Measurements from ENCODE around the gene RABGAP1. TPM values are rescaled to one million over a fixed set of nuclear protein-coding genes. Genes with fewer than 3 reads are reported as not detected.

Gene RABGAP1
- total RNA-seq, 1 donor from 2014 or later, result 26.5 TPM

DNA sequence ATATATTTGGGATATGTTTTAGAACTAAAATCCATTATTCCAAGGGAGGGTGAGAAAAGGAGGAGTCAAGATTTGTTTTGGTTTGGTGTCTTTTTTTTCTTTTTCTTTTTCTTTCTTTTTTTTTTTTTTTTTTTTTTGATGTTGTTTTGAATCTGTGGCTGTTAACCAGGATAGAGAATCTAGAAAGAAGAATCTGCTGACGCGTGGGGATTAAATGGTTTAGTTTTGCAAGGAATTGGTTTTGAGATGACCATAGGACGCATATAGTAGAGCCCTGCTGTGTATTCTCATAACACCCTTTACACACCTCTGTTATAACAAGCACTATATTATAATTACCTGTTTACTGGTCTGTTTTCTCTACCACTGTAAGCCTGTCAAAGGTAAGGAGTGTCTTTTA, 9.4 kb downstream of the RABGAP1 start:
- Mint-ChIP-seq H3K27me3 (ENCODE audit: low read depth) (no peaks in the 10 kb centered on the region), H3K27ac (no peak overlapping the region), H3K4me1 (ENCODE audit: low read depth) (peaks cover 33% of the 10 kb centered on the region)

DNA sequence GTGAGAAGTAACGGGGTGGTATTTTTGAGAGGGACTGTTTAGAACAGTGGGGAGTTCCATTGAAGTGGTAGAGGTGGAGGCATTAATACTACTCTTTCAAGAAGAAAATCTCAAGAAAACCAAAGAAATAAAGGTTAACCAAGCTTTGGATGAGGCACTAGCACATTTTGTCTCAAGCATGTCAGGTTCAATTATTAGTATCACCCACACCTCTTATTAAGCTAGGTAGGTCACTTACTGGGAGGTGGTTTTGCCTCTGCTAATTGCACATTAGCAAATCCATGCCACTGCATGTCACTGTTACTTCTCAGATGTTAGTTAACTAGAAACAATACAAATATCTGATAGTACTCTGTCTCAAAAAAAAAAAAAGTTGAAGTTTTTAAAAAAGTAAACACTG, 10.2 kb downstream of the RABGAP1 start:
- Mint-ChIP-seq H3K27me3 (ENCODE audit: low read depth) (no peaks in the 10 kb centered on the region), H3K36me3 (ENCODE audit: low read depth) (peaks cover 8% of the 10 kb centered on the region), H3K9me3 (no peaks in the 10 kb centered on the region), H3K27ac (no peak overlapping the region), H3K4me3 (ENCODE audit: low read depth) (no peak overlapping the region), H3K4me1 (ENCODE audit: low read depth) (peaks cover 25% of the 10 kb centered on the region)
- DNase-seq (ENCODE audit: low spot score), result no peak
- intact Hi-C loops (cut with micrococcal nuclease), result no loop called here

More for the DNA sequence above, 9.4 kb downstream of the RABGAP1 start:
- no peak overlapping the region for H3K4me3 Mint-ChIP-seq (ENCODE audit: low read depth)
- no peaks in the 10 kb centered on the region for H3K9me3 Mint-ChIP-seq
- no peak for DNase-seq (ENCODE audit: low spot score)
- H3K36me3 Mint-ChIP-seq (ENCODE audit: low read depth), result peaks cover 8% of the 10 kb centered on the region
- intact Hi-C loops (cut with micrococcal nuclease), result no loop called here

DNA sequence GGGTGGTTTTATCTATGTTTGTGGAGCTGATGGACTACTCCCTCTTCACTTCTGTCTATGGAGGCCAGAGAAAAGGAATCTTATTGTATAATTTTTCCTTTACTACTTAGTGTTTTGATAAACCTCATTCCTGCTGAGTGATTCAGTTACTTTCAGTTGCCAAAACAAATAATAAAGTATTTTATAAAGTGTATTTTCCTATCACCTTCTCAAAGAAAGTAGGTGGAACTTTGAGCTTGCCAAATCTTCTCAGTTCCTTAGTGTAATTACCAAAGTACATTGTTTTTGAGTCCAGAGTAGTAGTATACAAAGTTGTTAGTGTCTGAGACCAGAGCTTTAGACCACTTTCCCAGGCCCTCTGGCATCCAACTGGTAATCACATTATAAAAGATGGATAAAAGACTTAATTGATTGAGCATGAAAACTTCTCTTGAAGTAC, 13.5 kb downstream of the RABGAP1 start:
- DNase-seq (ENCODE audit: low spot score), result no peak
- Mint-ChIP-seq H3K27ac (no peak overlapping the region), H3K9me3 (no peaks in the 10 kb centered on the region), H3K4me1 (ENCODE audit: low read depth) (peaks cover 5% of the 10 kb centered on the region), H3K27me3 (ENCODE audit: low read depth) (no peaks in the 10 kb centered on the region), H3K4me3 (ENCODE audit: low read depth) (no peak overlapping the region), H3K36me3 (ENCODE audit: low read depth) (peaks cover 17% of the 10 kb centered on the region)
- intact Hi-C loops (cut with micrococcal nuclease), result no loop called here

DNA sequence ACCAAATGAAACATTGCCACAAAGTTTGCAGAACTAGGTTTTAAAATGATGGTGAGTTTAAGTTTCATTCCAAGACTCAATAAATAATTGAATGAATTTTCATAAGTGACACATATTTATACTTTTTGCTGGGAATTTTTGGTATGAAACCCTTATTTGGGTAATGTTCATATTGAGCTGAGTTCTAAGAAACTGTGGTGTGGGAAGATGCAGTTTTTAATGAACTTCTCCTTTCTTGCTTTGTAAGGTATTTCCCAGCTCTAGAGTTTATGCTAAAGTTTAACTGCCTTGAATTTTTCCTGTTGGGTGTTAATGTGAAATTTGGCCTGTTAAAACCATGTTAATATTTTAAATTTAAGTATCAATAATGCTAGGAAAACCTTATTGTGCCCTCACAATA, 15.1 kb downstream of the RABGAP1 start:
- no peak overlapping the region for H3K4me3 Mint-ChIP-seq (ENCODE audit: low read depth)
- H3K27me3 Mint-ChIP-seq (ENCODE audit: low read depth), result no peaks in the 10 kb centered on the region
- intact Hi-C loops (cut with micrococcal nuclease), result no loop called here
- H3K36me3 Mint-ChIP-seq (ENCODE audit: low read depth), result peaks cover 25% of the 10 kb centered on the region
- no peaks in the 10 kb centered on the region for H3K9me3 Mint-ChIP-seq
- H3K27ac Mint-ChIP-seq, result no peak overlapping the region
- peaks cover 5% of the 10 kb centered on the region for H3K4me1 Mint-ChIP-seq (ENCODE audit: low read depth)
- no peak for DNase-seq (ENCODE audit: low spot score)

DNA sequence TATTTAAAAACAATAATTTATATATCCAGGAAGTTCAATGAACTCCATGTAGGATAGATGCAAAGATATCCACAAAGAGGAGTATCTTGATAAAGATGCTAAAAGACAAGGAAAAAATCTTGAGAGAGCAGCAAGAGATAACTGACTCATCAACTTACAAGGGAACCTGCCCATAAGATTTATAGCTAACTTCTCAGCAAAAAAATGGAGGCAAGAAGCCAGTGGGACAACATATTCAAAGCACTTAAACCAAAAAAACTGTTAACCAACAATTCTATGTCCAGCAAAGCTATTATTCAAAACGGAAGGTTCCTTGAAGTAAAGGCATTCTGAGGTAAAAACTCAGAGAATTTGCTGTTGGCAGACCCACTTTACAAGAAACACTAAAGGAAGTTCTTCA, 20.3 kb downstream of the RABGAP1 start:
- no peaks in the 10 kb centered on the region for H3K4me1 Mint-ChIP-seq (ENCODE audit: low read depth)
- H3K4me3 Mint-ChIP-seq (ENCODE audit: low read depth), result no peak overlapping the region
- no peaks in the 10 kb centered on the region for H3K27me3 Mint-ChIP-seq (ENCODE audit: low read depth)
- no peaks in the 10 kb centered on the region for H3K9me3 Mint-ChIP-seq
- intact Hi-C loops (cut with micrococcal nuclease), result no loop called here
- peaks cover 26% of the 10 kb centered on the region for H3K36me3 Mint-ChIP-seq (ENCODE audit: low read depth)
- no peak for DNase-seq (ENCODE audit: low spot score)
- no peak overlapping the region for H3K27ac Mint-ChIP-seq

DNA sequence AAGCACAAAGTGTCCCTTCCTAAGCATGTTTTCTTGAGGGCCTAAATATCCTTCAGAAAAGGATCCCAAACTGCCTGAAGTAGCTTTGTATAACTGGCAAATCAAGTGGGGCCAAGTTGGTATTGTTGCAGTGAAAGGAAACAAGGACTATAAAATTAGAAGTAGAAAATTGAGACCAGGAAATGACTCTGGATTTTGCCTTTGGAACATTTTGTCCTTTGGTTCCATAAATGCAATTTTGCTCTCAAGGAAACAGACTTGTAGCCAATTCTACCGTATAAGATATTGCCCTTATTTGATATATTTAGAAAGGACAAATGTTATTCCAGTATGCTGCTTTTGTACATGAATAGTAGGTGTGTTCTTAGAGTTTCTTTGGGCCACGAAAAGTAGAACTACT, 34.4 kb downstream of the RABGAP1 start:
- H3K4me3 Mint-ChIP-seq (ENCODE audit: low read depth), result no peak overlapping the region
- peaks cover 6% of the 10 kb centered on the region for H3K36me3 Mint-ChIP-seq (ENCODE audit: low read depth)
- intact Hi-C loops (cut with micrococcal nuclease), result no loop called here
- H3K27me3 Mint-ChIP-seq (ENCODE audit: low read depth), result no peaks in the 10 kb centered on the region
- peaks cover 5% of the 10 kb centered on the region for H3K4me1 Mint-ChIP-seq (ENCODE audit: low read depth)
- H3K9me3 Mint-ChIP-seq, result no peaks in the 10 kb centered on the region
- H3K27ac Mint-ChIP-seq, result no peak overlapping the region
- no peak for DNase-seq (ENCODE audit: low spot score)

DNA sequence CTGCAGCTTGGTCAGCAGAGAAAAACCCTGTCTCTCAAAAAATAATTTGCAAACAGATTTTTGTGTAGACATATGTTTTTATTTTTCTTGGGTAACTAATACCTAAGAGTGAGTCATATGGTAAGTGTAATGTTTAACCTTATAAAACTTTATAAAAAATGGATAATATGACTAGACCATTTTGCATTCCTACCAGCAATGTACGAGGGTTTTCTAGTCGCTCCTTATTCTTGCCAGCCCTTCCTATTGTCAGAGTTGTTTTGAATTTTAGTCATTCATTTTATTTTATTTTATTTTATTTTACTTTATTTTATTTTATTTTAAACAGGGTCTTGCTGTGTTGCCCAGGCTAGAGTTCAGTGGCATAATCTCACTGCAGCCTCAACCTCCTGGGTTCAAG, 37.8 kb downstream of the RABGAP1 start:
- Mint-ChIP-seq H3K36me3 (ENCODE audit: low read depth) (peaks cover 6% of the 10 kb centered on the region), H3K27me3 (ENCODE audit: low read depth) (no peaks in the 10 kb centered on the region), H3K9me3 (no peaks in the 10 kb centered on the region), H3K4me3 (ENCODE audit: low read depth) (no peak overlapping the region), H3K4me1 (ENCODE audit: low read depth) (peaks cover 5% of the 10 kb centered on the region), H3K27ac (no peak overlapping the region)
- no peak for DNase-seq (ENCODE audit: low spot score)
- intact Hi-C loops (cut with micrococcal nuclease), result no loop called here

DNA sequence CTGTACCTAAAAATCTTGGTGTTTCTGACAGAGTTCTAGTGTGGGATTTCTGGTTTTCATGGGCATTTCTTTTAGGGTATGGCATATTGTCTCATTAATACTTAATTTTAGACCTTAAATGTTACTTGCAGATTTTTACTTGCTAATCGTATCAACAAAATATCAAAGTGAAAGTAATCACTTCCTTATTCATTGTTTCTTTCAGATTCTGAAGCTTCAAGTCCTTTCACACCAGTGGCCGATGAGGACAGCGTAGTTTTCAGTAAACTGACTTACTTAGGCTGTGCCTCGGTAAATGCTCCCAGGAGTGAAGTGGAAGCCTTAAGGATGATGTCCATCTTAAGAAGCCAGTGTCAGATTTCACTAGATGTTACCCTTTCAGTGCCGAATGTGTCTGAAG, 45.2 kb downstream of the RABGAP1 start:
- Mint-ChIP-seq H3K9me3 (no peaks in the 10 kb centered on the region), H3K4me1 (ENCODE audit: low read depth) (peaks cover 6% of the 10 kb centered on the region), H3K36me3 (ENCODE audit: low read depth) (peaks cover 16% of the 10 kb centered on the region), H3K27ac (no peak overlapping the region), H3K27me3 (ENCODE audit: low read depth) (no peaks in the 10 kb centered on the region), H3K4me3 (ENCODE audit: low read depth) (no peak overlapping the region)
- DNase-seq (ENCODE audit: low spot score), result no peak
- intact Hi-C loops (cut with micrococcal nuclease), result no loop called here

DNA sequence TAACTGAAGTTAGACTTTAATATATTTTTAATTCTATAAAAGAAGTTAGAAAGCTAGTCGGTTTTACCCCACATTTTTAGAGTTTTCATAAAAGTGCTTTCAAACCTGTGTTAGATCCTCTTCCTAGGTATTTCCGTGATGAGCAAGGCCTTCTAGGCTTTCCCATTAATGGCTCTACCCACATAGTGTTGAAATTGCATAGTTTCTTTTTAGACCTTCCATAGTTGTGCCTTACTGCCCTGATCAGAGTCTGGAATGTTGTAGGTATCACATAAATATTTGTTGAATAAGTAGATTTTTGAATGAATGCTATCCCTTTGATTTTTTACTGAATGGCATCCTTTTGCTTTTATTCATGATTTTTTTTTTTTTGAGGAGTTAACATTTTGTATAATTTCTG, 47.3 kb downstream of the RABGAP1 start:
- Mint-ChIP-seq H3K4me1 (ENCODE audit: low read depth) (peaks cover 8% of the 10 kb centered on the region), H3K27me3 (ENCODE audit: low read depth) (no peaks in the 10 kb centered on the region), H3K4me3 (ENCODE audit: low read depth) (no peak overlapping the region), H3K27ac (no peak overlapping the region), H3K36me3 (ENCODE audit: low read depth) (peaks cover 16% of the 10 kb centered on the region), H3K9me3 (no peaks in the 10 kb centered on the region)
- intact Hi-C loops (cut with micrococcal nuclease), result no loop called here
- no peak for DNase-seq (ENCODE audit: low spot score)

DNA sequence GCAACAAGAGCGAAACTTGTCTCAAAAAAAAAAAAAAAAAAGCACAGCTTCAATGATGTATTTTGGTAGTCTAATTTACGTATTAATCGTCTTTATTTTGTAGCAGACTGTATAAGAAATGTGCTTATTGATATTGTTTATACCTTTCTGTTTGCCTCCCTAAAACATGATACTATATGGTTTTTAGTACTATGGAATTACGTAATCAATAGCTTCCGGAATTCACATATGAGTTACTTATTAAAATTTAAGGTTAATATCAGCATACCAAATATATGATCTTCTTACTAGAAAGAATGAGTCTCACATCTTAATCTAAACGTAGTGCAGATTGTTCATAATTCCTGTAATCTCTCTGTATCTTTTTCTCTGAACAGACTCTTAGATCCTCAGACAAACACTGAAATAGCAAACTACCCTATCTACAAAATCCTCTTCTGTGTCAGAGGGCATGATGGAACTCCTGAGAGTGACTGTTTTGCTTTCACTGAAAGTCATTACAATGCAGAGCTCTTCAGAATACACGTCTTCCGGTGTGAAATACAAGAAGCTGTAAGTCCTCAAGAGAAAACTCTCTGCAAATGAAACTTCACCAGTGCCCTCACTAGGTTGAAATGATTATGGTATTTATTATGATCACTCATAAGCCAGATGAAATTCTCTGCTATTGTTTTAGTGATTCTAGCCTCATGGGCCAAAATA, 48.3 kb downstream of the RABGAP1 start:
- peak overlapping the region; percentile 29 for H3K27ac Mint-ChIP-seq
- DNase-seq (ENCODE audit: low spot score), result no peak
- no peak overlapping the region for H3K4me3 Mint-ChIP-seq (ENCODE audit: low read depth)
- intact Hi-C loops (cut with micrococcal nuclease), result no loop called here
- no peaks in the 10 kb centered on the region for H3K27me3 Mint-ChIP-seq (ENCODE audit: low read depth)
- H3K4me1 Mint-ChIP-seq (ENCODE audit: low read depth), result peaks cover 8% of the 10 kb centered on the region
- H3K9me3 Mint-ChIP-seq, result no peaks in the 10 kb centered on the region
- H3K36me3 Mint-ChIP-seq (ENCODE audit: low read depth), result peaks cover 16% of the 10 kb centered on the region

DNA sequence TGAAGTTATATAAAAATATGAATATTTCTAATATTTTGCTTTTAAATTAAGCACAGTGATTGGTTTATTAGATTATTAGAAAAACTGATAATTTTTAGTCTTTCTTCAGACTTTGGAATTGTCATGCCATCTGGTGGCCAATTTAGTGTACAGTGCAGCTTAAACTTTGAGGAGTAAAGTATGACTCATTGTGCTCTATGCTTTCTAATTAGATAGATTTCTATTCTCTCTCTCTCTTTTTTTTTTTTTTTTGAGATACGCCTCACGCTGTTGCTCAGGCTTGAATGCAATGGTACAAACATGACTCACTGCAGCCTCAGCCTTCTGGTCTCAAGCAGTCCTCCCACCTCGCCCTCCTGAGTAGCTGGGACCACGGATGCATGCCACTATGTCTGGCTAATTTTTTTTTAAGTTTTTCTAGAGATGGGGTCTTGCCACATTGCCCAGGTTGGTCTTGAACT, 50.6 kb downstream of the RABGAP1 start:
- H3K4me3 Mint-ChIP-seq (ENCODE audit: low read depth), result no peak overlapping the region
- no peak overlapping the region for H3K27ac Mint-ChIP-seq
- peaks cover 11% of the 10 kb centered on the region for H3K36me3 Mint-ChIP-seq (ENCODE audit: low read depth)
- H3K27me3 Mint-ChIP-seq (ENCODE audit: low read depth), result no peaks in the 10 kb centered on the region
- intact Hi-C loops (cut with micrococcal nuclease), result loop anchor here (1.0 to 5.0 kb wide), 3 partner anchors 51 to 144 kb away; partner anchors contain the start of genes RABGAP1 and RC3H2
- H3K4me1 Mint-ChIP-seq (ENCODE audit: low read depth), result peaks cover 8% of the 10 kb centered on the region
- peak; percentile 8 for DNase-seq (ENCODE audit: low spot score)
- no peaks in the 10 kb centered on the region for H3K9me3 Mint-ChIP-seq

DNA sequence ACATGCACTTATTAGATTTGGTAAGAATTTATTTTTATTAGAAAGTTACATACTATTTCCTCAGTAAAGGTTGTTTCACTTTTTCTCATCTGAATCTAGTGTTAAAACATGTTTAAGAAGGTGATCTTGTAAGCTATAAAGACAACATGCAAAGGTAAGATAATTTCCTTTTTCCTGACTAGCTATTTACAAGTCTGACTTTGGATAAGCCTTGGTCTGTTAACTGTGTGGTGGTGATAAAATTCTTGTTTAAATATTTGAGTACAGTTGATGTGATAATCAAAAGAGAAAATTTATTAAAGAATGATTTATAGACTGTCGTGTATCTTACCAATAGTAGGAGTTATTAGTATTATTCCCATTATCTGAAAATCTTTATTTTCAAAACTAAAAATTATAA, 55.8 kb downstream of the RABGAP1 start:
- peaks cover 28% of the 10 kb centered on the region for H3K36me3 Mint-ChIP-seq (ENCODE audit: low read depth)
- no peak for DNase-seq (ENCODE audit: low spot score)
- H3K27ac Mint-ChIP-seq, result no peak overlapping the region
- no peaks in the 10 kb centered on the region for H3K9me3 Mint-ChIP-seq
- no peak overlapping the region for H3K4me3 Mint-ChIP-seq (ENCODE audit: low read depth)
- peaks cover 7% of the 10 kb centered on the region for H3K4me1 Mint-ChIP-seq (ENCODE audit: low read depth)
- intact Hi-C loops (cut with micrococcal nuclease), result no loop called here
- H3K27me3 Mint-ChIP-seq (ENCODE audit: low read depth), result no peaks in the 10 kb centered on the region

DNA sequence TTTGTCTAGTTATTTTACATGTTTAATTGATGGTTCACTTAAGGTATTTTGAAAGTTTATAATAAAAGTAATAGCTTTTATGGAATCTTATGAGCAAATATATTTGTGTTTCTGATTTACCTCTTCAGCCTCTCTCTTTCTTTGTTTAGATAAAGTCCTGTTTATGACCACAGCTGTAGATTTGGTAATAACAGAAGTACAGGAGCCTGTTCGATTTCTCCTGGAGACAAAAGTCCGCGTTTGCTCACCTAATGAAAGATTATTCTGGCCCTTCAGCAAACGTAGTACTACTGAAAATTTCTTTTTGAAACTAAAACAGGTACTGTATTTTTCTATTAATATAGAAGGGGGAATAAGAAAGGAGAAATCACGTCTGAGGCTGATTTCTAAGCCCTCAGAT, 57.6 kb downstream of the RABGAP1 start:
- Mint-ChIP-seq H3K27me3 (ENCODE audit: low read depth) (no peaks in the 10 kb centered on the region), H3K36me3 (ENCODE audit: low read depth) (peaks cover 33% of the 10 kb centered on the region), H3K27ac (no peak overlapping the region), H3K4me3 (ENCODE audit: low read depth) (no peak overlapping the region), H3K9me3 (no peaks in the 10 kb centered on the region), H3K4me1 (ENCODE audit: low read depth) (peaks cover 7% of the 10 kb centered on the region)
- no peak for DNase-seq (ENCODE audit: low spot score)
- intact Hi-C loops (cut with micrococcal nuclease), result no loop called here
